GF-D8 (cell line): ENCODE measurements around the gene CNKSR1.
"Not testable (repeated sequence)": the region's sequence is repeated elsewhere in the genome, so short reads cannot be mapped to it uniquely, and the experiment has no call there.

Experiments used
- DNase-seq: peaks from one replicate; lab custom pipeline; 2025; lab: John Stamatoyannopoulos, UW

The CNKSR1 gene

GRCh38 chr1:26230682-26231081 lies 53.4 kb downstream of the CNKSR1 start:
- not testable (repeated sequence) for DNase-seq

- peak; percentile 93 for DNase-seq
Measured at GRCh38 chr1:26233903-26234643, 56.8 kb downstream of the CNKSR1 start, which contains the start of gene CEP85. TSS of gene CEP85 (plus strand) at chr1:26234200. CDS start at chr1:26239784, 5,584 bp downstream.

GRCh38 chr1:26234644-26235370 lies 57.5 kb downstream of the CNKSR1 start:
- peak; percentile 8 for DNase-seq

DNA sequence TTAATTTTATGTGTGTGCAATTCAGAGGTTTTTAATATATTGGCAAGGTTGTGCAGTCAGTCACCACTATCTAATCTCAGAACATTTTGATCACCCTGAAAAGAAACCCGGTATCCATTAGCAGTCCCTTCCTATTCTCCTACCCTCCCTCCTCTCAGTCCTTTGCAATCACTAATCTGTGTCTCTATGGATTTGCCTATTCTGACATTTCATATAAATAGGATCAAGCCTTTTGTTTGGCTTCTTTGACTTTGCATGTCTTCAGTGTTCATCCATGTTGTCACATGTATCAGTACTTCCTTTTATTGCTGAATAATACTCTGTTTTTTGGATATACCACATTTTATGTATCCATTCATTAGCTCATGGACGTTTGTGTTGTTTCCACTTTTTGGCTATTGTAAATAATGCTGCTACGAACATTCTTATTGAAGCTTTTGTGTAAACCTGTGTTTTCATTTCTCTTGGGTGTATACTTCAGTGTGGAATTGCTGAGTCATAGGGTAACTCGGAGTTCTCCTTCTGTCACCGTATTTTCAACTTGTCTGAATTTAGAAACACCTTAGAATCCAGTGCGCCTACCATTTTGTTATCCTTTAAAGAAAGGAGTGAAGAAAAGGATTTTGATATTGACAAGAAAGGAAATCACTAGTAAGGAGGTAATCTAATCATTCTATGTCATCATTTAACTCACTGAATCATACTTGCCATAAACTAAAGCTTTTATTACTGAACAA lies 60.1 kb downstream of the CNKSR1 start:
- DNase-seq: peak; percentile 19
